Stimulated activated CD4-positive, alpha-beta T cell treated with anti-CD3 and anti-CD28 coated beads, TNF-alpha, amount 100 ng/mL, for 48 hours (primary cell): ENCODE data around the gene DCST1.
A peak's percentile ranks its signal among the peaks of the same experiment; 100 is the strongest.
"Not testable (repeated sequence)": the region's sequence is repeated elsewhere in the genome, so short reads cannot be mapped to it uniquely, and the experiment has no call there.

ENCODE experiments used
- DNase-seq, 3 donors: peaks; one replicate each; pipeline ENCODE4 v3.0.0-alpha.2; 2020; ENCODE audit warnings: low read depth in 3 of 3

Gene DCST1, protein sequence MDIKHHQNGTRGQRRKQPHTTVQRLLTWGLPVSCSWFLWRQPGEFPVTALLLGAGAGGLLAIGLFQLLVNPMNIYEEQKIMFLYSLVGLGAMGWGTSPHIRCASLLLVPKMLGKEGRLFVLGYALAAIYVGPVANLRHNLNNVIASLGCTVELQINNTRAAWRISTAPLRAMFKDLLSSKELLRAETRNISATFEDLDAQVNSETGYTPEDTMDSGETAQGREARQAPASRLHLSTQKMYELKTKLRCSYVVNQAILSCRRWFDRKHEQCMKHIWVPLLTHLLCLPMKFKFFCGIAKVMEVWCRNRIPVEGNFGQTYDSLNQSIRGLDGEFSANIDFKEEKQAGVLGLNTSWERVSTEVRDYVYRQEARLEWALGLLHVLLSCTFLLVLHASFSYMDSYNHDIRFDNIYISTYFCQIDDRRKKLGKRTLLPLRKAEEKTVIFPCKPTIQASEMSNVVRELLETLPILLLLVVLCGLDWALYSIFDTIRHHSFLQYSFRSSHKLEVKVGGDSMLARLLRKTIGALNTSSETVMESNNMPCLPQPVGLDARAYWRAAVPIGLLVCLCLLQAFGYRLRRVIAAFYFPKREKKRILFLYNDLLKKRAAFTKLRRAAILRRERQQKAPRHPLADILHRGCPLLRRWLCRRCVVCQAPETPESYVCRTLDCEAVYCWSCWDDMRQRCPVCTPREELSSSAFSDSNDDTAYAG

DNA sequence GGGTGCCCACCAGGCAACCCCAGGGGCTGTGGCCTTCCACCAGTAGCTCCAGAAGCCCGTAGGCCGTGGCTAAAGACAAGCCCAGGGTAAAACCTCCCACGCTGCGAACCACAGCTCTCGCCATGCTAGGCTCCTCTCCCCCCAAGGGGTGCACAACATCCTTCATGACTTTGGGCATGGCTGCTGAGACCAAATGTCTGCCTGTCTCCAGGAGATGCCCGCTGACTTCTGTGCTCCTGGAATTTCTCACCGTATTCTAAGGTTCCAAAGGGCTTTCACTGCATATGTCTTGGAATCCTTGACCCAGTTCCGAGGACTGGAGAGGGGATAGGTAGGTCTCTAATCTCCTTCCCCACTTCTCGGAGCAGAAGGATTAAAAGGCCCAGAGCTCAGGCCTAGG lies at the start of gene DCST1, which contains the start of gene DCST2:
Gene DCST1 (plus strand): TSS at position 301 of the 400 bp plus-strand sequence. CDS start 213 bp downstream, outside the sequence.
Gene DCST2 (minus strand): TSS at position 258 of the 400 bp plus-strand sequence. CDS start 80 bp downstream, at position 178.
- DNase-seq = no peak

DNA sequence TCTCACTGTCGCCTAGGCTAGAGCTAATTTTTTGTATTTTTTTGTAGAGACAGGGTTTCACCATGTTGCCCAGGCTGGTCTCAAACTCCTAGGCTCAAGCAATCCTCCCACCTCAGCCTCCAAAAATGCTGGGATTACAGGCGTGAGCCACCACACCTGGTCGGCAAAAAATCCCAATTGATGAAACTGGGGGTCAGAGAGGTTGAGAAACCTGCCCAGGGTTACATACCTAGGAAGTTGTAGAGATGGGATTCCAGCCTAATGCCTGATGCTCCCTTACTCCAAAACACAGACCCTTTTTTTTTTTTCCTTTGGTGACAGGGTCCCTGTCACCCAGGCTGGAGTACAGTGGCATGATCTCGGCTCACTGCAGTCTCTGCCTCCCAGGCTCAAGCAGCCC lies 46.9 kb upstream of the DCST1 start:
- not testable (repeated sequence) for DNase-seq

DNA sequence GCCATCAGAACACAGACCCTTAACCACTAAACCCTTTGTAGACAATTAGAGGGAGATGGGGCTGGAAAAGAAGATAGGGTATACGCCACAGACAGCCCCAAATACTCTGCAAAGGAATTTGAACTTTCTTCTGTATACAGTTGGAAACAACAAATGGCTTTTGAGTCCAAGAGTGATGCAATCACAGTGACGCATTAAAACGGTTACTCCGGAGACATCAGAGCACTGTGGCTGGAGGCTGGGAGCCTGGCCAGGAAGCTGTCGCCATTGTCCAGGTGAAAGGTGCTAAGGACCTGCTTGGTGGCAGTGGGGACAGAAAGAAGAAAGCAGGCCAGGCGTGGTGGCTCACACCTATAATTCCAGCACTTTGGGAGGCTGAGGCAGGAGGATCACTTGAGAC lies 46.3 kb upstream of the DCST1 start:
- DNase-seq = no peak

DNA sequence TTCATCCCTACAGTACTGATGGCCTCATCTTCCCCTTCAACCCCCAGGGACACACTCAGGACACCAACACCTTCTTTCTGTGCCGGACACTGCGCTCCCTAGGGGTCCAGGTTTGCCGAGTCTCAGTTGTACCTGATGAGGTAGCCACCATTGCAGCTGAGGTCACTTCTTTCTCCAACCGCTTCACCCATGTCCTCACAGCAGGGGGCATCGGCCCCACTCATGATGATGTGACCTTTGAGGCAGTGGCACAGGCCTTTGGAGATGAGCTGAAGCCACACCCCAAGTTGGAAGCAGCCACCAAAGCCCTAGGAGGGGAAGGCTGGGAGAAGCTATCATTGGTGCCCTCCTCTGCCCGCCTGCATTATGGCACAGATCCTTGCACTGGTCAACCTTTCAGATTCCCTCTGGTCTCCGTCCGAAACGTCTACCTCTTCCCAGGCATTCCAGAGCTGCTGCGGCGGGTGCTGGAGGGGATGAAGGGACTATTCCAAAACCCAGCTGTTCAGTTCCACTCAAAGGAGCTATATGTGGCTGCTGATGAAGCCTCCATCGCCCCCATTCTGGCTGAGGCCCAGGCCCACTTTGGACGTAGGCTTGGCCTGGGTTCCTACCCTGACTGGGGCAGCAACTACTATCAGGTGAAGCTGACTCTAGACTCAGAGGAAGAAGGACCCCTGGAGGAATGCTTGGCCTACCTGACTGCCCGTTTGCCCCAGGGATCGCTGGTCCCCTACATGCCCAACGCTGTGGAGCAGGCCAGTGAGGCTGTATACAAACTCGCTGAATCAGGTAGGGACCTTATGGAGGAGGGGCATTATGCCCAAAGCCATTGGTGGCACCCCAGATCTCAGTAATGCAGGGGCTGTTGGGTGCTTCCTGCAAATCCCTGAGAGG lies 45.3 kb upstream of the DCST1 start:
- DNase-seq = no peak

DNA sequence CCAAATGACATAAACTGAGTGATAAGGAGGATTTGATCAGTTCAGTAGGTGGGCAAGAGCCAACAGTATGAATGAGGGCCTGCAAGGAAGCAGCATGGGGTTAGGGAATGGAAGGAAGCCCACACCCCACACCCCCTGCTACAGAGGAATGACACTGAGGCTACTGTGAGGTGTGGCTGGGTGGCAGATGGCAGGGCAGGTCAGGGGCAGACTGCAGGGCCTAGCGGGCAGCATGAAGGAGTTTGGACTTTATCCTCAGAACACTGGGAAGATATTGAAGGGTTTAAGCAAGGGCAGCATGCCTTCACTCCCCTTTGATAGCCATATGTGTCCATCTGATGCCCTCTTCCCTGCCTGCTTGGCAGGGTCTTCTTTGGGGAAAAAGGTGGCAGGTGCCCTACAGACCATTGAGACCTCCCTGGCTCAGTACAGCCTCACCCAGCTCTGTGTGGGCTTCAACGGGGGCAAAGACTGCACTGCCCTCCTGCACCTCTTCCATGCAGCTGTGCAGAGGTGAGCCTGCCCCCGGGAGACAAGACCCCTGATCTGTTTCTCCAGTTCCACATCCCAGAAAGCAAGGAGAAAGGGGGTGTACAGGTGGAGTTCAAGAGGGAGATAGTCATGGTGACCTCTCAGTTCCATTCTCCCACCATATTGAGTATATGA lies 44.3 kb upstream of the DCST1 start:
- DNase-seq = no peak

DNA sequence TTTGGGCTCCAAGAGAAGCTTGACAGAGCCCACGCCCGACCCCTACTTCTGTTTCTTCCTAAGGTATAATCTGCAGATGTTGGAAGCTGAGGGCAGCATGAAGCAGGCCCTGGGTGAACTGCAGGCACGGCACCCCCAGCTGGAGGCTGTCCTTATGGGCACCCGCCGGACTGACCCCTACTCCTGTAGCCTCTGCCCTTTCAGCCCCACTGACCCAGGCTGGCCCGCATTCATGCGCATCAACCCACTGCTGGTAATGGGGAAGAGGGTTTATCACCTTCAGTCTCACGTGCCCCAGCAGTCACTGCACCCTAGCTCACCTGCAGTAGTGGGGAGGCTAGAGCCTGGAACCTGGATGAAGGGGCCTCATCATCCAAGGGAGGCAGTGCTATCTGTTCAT lies 43.3 kb upstream of the DCST1 start:
- DNase-seq = no peak

DNA sequence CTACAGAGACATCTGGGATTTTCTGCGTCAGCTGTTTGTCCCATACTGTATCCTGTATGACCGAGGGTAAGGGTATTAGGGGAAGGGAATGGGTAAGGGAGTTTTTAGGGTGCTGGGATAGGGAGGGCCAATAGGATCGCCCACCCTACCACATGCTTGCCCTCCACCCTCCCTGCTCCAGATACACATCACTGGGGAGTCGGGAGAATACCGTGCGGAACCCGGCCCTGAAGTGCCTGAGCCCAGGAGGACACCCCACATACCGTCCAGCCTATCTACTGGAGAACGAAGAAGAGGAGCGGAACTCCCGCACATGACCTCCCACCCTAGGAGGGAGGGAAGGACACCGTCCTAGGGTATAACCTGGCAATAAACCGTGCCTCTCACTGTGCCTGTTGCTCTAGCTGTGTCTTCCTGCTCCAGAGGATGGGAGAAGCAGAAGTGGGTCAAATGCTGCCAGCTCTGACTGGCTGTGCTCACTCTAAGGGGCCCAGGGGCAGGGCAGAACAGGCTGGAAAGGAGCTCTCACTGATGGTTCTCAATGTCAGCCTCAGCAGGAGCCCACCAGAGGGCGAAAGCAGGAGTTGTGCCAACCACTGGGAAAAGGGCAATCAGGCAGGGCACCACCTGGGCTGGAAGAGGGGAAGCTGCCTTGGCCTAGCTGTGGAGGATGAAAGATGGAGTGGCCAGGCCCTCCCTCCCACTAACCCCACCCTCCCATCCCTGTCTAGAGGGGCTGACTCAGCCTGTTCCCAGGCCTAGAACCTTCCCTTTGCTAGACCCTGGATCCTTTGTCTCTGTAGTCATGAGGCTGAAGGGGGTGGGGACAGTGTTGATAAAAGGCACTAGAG lies 40.7 kb upstream of the DCST1 start:
- no peak for DNase-seq

DNA sequence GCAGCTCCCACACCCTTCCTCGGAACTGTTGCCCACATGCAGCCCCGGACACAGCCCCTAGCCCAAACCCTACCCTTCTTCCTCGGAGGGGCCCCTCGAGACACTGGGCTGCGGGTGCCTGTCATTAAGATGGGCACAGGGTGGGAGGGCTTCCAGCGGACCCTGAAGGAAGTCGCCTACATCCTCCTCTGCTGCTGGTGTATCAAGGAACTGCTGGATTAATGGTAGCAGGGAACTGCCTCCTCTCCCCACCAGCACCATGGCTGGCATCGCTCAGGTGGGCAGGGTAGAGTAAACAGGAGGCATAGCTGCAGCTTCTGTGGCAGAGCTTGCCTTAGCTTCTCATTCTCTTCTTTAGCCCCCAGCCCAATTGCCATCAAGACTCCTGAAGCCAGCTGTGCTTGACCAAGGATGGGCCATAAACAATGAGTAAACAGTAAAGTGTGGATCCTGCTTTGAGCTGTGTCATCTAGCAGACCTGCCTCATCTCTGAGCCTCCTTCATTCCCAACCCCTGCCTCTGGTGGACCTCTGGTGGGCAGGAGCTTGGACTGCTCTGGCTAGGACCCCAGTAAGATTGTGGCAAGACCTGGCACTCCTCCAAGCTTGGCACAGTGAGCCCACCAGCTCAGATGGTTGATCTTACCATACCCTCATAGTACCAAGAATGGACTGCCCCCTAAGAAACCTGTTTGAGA lies 39.9 kb upstream of the DCST1 start, which contains the start of gene LENEP:
Gene LENEP (plus strand): TSS at position 15 of the 697 bp plus-strand sequence. CDS start 22 bp downstream, at position 37.
- no peak for DNase-seq

DNA sequence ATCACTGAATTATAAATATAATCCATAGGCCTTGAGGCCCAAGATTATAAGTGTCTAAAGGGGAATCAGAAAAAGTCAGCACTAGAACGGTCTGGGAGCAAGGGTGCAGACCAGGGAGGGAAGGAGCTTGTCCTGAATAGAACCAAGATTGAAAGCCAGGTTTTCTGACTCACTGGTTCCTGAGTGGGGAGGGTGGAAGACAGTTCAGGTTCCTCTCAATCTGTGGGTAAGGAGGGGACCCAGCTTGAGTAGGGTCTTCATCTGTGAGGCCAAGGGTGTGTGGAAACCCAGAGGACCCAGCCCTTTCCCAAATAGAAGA lies 39.4 kb upstream of the DCST1 start:
- no peak for DNase-seq

DNA sequence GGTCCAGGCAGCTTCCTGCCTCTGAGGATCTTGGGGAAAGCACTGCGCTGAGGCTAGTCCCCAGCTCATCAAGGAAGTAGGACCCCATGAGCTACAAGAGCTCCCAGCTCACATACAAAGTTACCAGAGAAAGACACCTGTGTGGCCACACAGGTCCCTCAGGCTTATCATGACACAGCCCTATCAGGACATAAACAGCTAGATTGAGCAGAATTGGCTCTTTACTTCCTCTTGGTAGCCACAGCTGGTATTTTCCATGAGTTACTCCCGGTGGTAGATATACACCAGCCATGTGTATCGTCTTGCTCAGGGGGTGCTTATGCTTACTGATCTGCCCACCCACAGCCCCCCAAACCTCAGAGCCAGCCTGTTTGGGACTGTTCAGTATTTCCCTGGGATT lies 39.0 kb upstream of the DCST1 start:
- no peak for DNase-seq

DNA sequence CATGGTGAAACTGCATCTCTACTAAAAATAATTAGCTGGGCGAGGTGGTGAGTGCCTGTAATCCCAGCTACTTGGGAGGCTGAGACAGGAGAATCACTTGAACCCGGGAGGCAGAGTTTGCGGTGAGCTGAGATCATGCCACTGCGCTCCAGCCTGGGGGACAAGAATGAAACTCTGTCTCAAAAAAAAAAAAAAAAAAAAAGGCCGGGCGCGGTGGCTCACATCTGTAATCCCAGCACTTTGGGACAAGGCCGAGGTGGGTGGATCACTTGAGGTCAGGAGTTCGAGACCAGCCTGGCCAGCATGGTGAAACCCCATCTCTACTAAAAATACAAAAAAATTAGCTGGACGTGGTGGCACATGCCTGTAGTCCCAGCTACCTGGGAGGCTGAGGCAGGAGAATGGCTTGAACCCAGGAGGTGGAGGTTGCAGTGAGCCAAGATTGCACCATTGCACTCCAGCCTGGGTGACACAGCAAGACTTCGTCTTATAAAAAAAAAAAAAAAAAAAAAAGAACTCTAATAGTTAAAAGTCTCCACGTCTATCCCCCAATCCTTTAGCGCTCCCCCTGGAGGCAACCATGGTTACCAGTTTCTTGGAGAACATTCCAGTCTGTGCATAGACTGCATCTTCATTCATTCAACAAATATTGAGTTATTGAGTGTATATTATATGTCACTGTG lies 38.2 kb upstream of the DCST1 start:
- not testable (repeated sequence) for DNase-seq

DNA sequence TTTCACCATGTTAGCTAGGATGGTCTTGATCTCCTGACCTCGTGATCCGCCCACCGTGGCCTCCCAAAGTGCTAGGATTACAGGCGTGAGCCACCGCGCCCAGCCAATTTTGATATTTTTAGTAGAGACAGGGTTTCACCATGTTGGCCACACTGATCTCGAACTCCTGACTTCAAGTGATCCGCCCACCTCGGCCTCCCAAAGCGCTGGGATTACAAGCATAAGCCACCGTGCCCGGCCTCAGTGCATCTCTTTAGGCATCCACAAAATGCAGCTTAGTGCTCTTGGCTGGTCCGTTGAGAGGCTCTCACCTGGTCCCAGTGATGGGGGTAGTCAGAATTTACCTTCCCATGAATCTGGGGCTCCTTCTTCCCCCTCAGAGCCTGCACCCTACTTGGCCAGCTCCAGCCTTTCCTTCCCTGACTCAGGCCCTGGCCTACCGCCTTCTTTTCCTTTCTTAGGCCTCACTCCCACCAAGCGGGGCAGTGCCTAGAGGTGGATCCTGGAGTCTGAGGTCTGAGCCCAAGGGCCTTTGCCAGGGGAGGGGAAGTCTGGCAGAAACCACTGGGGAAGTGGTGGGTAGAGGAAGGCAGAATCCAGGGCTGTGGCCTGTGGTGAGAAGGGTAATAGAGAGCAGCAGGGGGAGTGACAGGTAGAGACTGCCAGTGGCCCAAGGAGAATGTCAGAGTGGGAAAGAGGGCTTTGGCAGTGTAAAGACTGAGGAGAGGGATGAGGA lies 36.5 kb upstream of the DCST1 start:
- DNase-seq = no peak

DNA sequence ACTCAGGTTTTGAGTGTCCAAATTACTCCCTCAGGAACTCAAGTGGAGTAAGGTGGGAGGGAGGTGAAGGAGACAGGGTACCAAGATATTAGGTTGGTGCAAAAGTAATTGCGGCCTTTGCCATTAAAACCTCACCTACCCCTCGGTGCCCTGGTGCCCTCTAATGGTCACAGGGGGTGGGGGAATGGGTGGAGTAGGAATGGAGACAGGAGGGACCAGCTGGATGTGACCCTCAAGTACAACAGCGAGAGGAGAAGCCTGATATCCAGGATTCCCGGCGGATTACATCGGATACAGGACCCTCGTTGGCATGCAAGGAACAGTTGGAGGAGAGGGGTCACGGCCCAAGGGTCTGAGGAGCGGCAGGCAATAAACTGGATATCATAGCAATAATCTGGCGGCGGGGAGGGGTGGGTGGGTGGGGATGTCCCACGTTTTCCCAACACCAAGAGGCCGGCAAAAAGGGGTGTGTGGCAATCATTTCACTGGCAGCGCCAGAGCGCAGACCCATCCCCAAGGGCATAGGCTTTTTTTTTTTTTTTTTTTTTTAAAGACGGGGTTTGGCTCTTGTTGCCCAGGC lies 35.3 kb upstream of the DCST1 start:
- no peak for DNase-seq

DNA sequence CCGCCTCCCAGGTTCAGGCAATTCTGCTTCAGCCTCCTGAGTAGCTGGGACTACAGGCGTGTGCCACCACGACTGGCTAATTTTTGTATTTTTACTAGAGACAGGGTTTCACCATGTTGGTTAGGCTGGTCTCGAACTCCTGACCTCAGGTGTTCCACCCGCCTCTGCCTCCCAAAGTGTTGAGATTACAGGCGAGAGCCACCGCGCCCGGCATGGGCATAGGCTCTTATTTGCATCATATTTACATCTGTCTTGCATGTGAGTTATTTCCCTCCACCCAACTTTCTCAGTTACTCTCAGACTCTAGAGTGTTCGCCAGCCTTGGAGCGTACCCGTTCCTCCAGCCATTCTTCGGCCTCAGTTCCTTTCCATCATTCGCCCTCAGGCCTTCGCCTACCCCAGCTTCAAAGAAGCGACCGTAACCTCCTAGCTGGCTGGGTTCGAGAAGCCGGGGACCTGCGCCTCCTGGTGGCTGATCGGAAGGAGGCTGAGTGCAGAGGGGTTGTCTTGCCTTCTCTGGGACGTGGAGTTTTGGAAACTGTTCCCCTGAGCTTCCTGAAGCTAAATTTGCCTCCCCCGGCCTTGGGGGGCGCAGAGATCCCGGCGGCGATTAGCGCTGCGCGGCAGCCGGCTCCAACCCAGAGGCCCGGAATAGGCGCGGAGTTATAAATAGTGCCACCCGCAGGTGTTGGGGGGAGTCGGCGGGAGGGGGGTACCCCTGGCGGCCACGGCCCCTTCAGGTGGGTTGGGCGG lies 34.6 kb upstream of the DCST1 start:
- peak in 2 of 3 donors; percentile 68 to 74 for DNase-seq

DNA sequence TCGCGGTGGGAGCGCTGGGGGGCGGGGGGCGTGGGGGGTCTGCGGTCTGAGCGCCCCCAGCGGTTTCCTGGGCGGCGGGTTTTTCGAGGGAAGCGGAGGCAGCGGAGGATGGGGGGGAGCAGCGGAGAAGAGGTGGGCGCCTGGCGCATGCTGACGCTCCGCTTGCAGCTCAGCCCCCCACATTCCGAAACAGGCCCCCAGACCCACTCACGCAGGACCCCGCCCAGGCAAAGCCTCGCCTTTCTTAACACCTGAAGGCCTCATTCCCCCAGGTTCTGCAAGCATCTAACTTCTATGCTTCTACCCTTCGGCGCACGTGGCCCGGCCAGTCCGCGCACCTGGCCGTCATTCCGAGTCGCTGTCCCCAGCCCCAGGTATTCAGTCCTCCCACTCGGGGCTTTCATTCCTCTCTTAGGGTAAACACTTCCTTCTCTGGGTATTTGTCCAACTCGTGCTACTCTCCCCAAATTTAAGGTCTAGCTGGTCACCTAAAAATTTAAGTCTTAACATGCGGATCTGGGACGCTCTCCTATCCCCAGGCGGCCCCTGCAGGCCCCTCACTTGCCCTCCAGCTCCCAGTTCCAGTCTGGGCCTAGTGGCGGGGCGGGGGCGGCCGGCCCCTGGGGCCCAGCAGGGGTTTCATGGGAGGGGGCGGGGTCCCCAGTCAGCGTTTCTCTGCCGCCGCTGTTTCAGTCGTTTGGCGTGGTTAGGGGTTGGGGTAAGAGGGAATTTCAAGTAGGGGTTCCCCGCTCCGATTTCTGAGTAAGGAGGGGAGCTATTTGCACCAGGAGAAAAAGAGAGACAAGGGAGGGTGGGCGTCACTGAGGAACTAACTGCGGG lies 33.8 kb upstream of the DCST1 start:
- peak in 1 of 3 donors; percentile 63 for DNase-seq

DNA sequence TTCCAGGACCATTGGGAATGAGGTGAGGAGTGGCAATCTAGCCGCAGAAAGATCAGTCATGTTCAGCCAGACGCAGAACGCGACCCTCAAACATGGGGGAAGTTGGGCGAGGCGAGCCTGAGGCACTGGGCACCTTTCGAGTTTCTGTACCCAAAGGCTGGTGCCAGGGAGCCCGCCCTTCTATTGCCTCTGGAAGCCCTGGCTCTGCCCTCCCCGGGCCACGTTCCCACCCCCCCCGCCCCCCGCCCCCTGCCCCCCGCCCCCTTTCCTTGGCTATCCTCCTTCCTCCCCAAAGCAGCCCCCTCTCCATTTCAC lies 33.3 kb upstream of the DCST1 start:
- no peak for DNase-seq
